C4-2B (cell line): Measurements from ENCODE around the gene PLA2G4A.
A peak's percentile ranks its signal among the peaks of the same experiment; 100 is the strongest.

Experiments
- H3K27ac ChIP-seq: fragments of 450-650 bp; 2 replicates; pipeline ENCODE4 v1.5.1; 2017
- CTCF ChIP-seq: fragments of 450-650 bp; conservative IDR thresholded peaks from 2 replicates; pipeline ENCODE4 v1.5.1; 2017; ENCODE audit warnings: mild to moderate bottlenecking
- ZFX ChIP-seq: fragments of 450-650 bp; IDR thresholded peaks from 2 replicates; pipeline ENCODE4 v1.6.1; 2017

Gene PLA2G4A

GRCh38 chr1:186985889-186986491 lies 157.2 kb downstream of the PLA2G4A start:
- H3K27ac ChIP-seq: no peak overlapping the region
- TF ChIP-seq ZFX (no peak), CTCF (peak; percentile 82)

GRCh38 chr1:186987065-186987464 lies 158.3 kb downstream of the PLA2G4A start:
- no peak for TF ChIP-seq CTCF
- no peak for TF ChIP-seq ZFX
- H3K27ac ChIP-seq: no peak overlapping the region

GRCh38 chr1:186987769-186988168 lies 159.0 kb downstream of the PLA2G4A start:
- H3K27ac ChIP-seq: no peak overlapping the region
- TF ChIP-seq ZFX: no peak
- no peak; the same call in none of the 2 replicates for TF ChIP-seq CTCF

- TF ChIP-seq CTCF: no peak
- TF ChIP-seq ZFX: no peak
- H3K27ac ChIP-seq: no peak overlapping the region
These were observed 165.2 kb downstream of the PLA2G4A start for GRCh38 chr1:186993996-186994395.

- TF ChIP-seq ZFX (no peak), CTCF (no peak)
These were observed 166.1 kb downstream of the PLA2G4A start for GRCh38 chr1:186994897-186995296.

GRCh38 chr1:186996816-186997215 lies 168.1 kb downstream of the PLA2G4A start:
- H3K27ac ChIP-seq: no peak overlapping the region
- TF ChIP-seq ZFX: no peak
- TF ChIP-seq CTCF: no peak

More at GRCh38 chr1:186994897-186995296, 166.1 kb downstream of the PLA2G4A start:
- no peak overlapping the region for H3K27ac ChIP-seq

GRCh38 chr1:186997877-186998276 lies 169.1 kb downstream of the PLA2G4A start:
- H3K27ac ChIP-seq: no peak overlapping the region

More at GRCh38 chr1:186997877-186998276, 169.1 kb downstream of the PLA2G4A start:
- TF ChIP-seq CTCF (no peak), ZFX (no peak)
